ENCODE measurements around the gene PLXNA4.
"Not testable (repeated sequence)": the region's sequence is repeated elsewhere in the genome, so short reads cannot be mapped to it uniquely, and the experiment has no call there.

Gene PLXNA4

GRCh38 chr7:132187869-132188789 lies 388.1 kb downstream of the PLXNA4 start:
- no peak for DNase-seq

DNA sequence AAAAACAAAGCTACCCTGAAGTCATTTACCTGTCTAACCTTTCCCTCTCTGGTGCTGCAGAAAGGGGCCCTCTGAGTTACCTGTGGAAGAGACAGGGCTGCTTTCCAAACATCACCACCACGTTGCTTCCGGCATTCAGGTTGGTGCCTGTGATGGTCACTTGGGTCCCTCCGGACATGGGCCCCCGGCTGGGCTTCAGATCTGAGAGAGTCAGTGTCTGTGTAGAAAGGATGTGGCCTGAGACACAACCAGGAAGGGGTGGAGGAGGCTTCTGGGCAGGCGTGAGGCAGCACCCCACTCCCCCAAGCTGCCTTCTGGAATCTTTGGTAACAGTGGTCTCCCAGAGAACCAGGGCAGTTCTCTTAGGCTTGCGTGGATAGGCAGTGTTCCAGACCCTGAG lies 388.9 kb downstream of the PLXNA4 start:
- DNase-seq, result no peak

DNA sequence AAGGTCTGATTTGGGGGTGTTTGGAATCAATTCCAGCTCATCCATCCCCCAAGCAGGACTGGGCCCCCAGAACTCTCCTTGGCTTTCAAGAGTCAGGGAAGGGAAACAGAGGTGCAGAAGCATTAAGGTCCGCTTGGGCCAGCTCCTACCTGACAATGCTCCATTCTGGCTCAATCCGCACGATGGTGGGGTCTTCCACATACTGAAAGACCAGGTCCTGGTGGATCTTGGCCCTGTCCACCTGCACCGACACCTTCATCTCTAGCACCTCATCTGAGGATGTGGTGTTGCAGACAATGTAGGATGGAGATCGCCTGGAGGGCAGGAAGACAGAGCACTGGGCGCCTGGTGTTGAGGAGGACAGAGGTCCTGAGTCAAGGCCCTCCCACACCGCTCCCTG lies 391.1 kb downstream of the PLXNA4 start:
- DNase-seq, result no peak

DNA sequence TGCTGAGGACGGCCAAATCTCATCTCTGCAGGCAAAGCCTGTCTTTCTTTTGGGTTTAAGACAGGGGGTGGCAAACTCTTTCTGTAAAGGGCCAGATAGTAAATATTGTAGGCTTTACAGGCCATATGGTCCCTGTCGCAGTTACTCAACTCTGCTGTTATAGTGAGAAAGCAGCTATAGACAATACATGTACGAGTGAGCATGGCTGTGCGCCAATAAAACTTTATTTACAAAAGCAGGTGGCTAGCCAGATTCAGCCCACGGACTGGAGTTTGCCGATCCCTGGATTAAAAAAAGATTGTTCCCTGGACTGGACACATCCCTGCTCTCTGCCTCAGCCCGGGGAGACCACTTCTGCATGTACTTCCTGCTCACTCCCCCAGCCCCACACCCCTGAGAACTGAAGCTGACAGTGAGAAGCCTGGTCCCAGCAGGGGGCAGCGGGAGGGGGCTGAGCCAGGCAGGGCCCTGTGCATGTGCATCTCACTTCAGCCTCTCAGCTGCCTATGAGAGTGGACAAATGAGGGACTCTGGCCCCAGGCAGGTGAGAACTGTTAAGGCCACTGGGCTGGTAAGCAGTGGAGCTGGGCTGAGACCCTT lies 392.4 kb downstream of the PLXNA4 start:
- peak in 2 of 58 donors; percentile 13 to 17 for DNase-seq

GRCh38 chr7:132182992-132183391 lies 393.3 kb downstream of the PLXNA4 start:
- DNase-seq, result peak in 2 of 58 donors; percentile 28 to 32

- no peak for DNase-seq
These were observed 394.2 kb downstream of the PLXNA4 start for GRCh38 chr7:132181946-132182685.

- no peak for DNase-seq
These were observed 394.9 kb downstream of the PLXNA4 start for GRCh38 chr7:132181371-132181770.

DNA sequence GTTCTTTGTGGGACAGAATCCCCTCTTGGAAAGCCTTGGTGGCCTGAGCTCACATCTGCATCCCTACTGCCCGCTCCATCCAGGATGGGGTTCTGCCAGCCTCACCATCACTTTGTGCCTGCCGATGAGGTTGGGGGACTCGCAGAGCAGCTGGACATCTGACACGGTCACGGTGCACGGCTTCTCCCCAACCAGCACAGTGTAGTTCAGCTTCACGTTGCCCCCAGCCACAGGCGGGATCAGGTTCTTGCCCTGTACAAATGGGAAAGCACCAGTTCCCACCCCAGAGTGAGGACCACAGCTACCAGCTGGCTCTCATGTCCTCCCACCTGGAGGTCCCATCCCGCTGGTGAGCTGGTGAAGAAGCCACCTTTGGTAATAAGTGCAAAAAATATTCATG lies 395.8 kb downstream of the PLXNA4 start:
- no peak for DNase-seq

DNA sequence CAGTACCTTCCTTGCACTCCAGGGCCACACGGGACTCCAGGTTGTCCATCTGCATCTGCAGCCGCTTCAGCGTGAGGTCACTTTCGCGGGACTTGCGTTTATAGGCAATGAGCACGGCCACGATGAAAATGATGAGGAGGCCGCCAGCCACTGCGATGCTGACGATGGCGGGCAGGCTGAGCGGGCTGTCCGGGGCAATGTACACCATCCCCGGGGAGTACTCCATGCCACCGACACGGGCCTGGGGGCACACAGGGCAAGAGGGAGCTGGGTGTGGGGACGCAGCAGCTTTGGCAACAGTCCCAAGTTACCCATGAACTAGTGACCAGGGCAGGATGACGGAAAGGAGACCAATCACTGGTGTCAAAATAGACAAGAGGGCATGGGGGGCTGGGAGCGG lies 396.6 kb downstream of the PLXNA4 start:
- no peak for DNase-seq

DNA sequence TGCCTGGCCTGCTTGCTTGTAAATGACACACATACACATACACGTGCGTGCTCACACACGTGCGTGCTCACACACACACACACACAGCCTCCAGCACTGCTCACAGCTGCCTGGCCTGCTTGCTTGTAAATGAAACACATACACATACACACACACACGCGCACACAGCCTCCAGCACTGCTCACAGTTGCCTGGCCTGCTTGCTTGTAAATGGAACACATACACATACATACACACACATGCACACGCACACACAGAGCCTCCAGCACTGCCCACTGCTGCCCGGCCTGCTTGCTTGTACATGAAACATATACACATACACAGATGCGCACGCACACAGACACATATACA lies 397.2 kb downstream of the PLXNA4 start:
- no peak for DNase-seq

DNA sequence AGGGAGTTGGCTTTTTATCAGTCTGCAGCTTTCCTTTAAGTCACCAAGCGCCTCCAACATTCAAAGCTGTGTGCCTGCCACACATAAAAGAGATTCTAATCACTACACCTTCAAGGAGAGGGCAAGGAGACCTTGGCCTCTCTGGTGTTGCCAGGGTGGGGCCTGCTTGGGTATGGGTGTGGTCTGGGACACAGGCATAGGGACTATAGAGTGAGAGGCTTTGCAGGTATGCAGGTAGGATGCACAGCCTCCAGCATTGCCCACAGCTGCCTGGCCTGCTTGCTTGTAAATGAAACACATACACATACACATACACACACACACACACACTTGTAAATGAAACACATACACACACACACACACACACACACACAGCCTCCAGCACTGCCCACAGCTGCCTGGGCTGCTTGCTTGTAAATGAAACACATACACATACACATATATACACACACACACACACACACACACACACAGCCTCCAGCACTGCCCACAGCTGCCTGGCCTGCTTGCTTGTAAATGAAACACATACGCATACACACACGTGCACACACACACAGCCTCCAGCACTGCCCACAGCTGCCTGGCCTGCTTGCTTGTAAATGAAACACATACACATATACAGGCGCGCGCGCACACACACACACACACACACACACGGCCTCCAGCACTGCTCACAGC lies 397.7 kb downstream of the PLXNA4 start:
- not testable (repeated sequence) for DNase-seq

DNA sequence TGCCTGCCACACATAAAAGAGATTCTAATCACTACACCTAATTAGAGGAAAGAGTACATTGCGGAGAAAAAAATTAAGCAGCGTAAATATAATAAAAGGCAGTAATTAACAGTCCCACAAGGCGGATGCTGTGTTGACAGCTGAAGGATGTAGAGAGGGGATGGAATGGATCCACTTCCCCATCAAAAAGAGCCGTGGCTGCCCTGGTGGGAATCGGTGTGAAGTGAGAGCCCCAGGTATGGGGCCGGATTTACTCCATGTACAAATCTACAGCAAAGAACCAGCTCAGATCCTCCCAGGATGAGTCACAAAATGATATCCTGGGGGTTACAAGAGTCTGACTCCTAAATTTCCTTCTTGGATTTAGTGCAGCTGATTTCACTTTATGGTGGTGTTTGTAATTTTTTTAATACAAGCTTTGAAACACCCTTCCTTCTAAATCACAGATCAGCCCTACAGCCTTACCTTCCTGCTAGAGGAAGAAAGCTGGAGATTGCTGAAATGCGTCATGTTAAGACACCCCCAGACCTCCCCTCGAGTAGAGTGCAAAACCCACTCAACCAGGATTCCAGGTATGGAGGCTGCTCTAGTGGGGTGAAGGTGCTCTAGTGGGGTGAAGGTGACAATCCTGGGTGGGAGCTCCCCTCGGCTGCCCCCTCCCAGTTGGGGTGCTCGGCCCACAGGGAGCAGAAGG lies 398.4 kb downstream of the PLXNA4 start:
- DNase-seq, result no peak

DNA sequence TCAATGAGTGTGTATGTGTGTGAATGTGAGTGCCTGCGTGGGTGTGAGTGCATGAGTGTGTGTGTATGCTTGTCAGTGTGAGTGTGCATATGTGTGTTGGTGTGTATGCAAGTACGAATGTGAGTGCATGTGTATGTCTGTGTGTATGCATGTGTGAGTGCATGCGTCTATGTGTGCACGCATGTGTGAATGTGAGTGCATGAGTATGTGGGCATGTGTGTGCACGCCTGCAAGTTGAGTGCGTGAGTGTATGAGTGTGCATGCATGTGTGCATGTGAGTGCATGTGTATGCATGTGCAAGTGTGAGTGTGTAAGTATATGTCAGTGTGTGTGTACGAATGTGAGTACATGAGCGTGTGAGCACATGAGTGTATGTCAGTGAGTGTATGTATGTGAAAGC lies 399.6 kb downstream of the PLXNA4 start:
- no peak for DNase-seq

DNA sequence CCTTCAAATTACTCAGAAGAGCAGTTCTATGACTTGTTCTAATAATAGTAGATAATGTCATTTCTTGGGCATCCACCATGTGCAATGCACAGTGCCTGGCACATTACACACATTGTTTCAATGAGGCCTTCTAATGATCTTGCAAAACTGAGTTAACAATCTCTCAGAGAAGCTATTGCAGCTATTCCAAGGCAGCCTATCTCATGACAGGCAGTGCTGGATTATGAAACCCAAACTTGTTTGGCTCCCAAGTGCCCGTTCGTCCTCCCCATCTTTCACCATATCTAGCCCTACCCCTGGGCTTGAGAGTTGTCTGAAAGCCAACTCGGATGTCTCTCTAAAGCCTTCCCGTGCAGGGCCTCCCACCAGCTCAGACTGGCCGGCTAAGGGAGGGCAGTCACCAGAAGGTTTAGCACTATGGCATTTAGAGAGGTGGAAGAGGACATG lies 405.1 kb downstream of the PLXNA4 start:
- no peak for DNase-seq

- peak in 1 of 58 donors; percentile 19 for DNase-seq
These were observed 406.5 kb downstream of the PLXNA4 start for GRCh38 chr7:132169730-132170129.

DNA sequence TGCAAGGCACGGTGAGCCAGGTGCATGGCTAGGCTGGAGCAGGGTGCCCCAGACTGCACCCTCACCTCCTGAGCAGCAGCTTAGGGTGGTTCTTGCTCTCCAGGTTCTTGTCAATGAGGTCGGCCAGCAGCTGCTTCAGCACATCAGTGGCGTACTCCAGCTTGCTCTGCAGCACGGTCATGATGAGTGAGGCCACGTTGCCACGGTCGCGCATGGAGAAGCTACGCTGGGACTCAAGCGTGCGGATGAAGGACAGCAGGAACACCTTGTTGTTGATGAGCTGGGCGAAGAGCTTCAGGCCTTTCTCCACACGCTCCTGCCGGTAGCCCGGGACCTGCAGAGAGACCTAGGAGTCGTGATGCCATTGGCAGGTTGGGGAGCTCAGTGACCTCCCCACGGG lies 408.0 kb downstream of the PLXNA4 start:
- DNase-seq, result no peak

DNA sequence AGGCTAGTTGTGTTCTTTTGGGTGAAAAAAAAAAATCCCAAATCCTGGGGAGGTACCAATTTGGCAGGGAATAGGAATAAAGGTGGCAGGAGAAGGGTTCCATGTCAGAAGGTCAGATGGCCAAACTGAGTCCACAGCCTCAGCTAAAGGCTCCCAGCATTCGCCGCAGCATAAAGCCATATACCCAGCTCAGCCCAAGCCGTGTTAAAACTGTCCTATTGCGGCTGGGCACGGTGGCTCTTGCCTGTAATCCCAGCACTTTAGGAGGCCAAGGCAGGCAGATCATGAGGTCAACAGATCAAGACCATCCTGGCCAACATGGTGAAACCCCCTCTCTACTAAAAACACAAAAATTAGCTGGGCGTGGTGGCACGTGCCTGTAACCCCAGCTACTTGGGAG lies 410.6 kb downstream of the PLXNA4 start:
- DNase-seq, result not testable (repeated sequence)

GRCh38 chr7:132164558-132165125 lies 411.6 kb downstream of the PLXNA4 start:
- DNase-seq, result no peak

DNA sequence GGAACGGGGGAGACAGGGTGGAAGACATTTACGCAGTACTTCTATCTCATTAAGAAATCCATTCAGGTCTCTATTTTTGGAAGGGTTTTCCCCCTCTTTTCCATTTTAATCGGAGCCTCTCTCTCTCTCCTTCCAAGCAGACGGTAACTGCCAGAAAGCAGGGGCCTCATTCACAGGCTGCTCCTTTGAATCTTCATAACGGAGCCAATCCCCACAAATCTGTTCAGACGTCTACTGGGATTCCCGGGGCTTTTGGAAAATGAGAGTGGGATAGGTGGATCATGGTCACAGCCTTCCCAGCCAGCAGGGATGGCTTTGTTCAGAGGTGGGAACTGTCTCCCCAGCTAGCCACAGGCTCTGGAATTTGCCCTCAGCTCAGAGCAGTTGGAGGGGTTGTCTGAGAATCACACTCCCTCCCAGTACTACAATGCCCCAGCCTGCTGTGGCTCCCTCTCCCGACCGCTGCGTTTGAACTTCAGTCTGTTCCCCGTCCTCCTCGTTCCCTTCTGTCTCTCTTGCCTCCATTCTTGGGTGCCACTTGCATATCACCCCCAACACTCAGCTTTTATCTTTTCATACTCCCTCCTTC lies 413.6 kb downstream of the PLXNA4 start:
- DNase-seq, result peak in 1 of 58 donors; percentile 7

- DNase-seq, result no peak
These were observed 414.3 kb downstream of the PLXNA4 start for GRCh38 chr7:132161976-132162375.
